ENCODE results near the gene MYO5C.

MYO5C gene, protein sequence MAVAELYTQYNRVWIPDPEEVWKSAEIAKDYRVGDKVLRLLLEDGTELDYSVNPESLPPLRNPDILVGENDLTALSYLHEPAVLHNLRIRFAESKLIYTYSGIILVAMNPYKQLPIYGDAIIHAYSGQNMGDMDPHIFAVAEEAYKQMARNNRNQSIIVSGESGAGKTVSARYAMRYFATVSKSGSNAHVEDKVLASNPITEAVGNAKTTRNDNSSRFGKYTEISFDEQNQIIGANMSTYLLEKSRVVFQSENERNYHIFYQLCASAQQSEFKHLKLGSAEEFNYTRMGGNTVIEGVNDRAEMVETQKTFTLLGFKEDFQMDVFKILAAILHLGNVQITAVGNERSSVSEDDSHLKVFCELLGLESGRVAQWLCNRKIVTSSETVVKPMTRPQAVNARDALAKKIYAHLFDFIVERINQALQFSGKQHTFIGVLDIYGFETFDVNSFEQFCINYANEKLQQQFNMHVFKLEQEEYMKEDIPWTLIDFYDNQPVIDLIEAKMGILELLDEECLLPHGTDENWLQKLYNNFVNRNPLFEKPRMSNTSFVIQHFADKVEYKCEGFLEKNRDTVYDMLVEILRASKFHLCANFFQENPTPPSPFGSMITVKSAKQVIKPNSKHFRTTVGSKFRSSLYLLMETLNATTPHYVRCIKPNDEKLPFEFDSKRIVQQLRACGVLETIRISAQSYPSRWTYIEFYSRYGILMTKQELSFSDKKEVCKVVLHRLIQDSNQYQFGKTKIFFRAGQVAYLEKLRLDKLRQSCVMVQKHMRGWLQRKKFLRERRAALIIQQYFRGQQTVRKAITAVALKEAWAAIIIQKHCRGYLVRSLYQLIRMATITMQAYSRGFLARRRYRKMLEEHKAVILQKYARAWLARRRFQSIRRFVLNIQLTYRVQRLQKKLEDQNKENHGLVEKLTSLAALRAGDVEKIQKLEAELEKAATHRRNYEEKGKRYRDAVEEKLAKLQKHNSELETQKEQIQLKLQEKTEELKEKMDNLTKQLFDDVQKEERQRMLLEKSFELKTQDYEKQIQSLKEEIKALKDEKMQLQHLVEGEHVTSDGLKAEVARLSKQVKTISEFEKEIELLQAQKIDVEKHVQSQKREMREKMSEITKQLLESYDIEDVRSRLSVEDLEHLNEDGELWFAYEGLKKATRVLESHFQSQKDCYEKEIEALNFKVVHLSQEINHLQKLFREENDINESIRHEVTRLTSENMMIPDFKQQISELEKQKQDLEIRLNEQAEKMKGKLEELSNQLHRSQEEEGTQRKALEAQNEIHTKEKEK (N-terminal part only)

GRCh38 chr15:52295421-52296001 is at the start of gene MYO5C:
MYO5C (minus strand) TSS chr15:52295804; CDS start chr15:52295636, 168 bp downstream.
- peak; percentile 90 for DNase-seq

GRCh38 chr15:52344592-52344991 is 49.0 kb upstream of the MYO5C start:
- no peak for DNase-seq

DNA sequence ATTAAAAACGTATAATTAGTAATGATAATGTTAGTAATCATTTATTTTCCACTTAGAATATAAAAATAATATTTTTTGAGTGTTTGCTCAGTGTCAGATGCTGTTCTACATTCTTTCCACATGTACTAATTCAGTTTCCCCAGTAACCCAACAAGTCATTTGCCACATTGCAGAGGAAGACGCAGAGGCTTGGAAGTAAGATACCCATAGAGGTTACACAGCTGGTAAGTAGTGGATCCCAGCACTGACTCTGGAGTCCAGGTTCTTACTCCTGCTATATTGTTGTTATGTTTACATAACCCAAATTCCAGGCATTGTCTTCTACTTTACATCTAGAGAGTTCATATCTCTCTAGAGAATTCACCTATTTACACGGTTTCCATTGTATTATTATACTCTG is 48.2 kb upstream of the MYO5C start:
- DNase-seq, result no peak

GRCh38 chr15:52340093-52340492 is 44.5 kb upstream of the MYO5C start:
- no peak for DNase-seq

GRCh38 chr15:52338891-52339290 is 43.3 kb upstream of the MYO5C start:
- no peak for DNase-seq

DNA sequence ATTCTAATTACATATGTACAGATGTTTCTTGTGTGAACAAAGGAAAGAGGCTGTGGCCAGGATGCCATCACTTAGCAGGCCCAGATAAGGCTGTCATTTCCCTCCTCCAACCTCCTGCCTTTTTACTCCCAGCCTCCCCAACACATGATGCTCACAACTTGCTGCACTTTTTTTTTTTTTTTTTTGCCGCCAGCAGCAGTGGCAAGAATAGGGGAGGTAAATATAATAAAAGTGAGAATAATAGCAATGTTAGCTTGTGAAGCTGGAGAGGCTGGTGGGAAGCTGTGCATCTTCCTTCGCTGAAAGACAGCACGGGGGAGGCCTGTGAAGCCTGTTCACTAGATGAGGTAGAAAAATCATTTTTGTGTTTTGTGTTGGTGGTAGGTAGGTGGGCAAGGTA is 42.5 kb upstream of the MYO5C start:
- DNase-seq, result peak; percentile 29

DNA sequence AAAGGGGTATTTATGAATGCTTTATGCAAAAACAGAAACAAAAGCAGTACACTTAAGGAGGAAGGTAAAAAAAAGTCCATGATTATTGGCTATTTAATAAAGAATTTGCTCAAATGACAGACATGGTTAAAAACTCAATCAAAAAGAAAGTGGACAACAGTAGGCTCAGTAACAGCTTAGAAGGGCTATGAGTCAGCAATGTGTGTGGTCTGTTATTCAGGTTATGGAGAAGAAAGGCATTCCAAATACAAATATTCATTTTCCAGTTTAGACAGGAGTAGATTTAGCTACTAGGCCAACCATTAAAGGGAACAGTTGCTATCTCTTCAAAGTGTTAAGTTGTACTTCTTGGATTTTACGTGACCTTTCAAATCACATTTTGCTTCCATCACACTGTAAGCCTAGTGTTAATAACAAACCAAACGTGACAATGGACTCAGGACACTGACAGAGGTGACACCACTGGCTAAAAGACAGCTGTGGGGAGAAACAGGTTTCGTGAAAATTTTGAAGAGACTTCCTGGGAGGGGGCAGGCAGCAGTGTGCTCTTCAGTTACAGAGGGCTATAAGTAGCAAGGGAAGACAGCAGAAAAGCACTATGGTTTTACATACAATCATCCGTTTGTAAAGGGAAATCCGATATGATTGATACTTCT is 41.7 kb upstream of the MYO5C start:
- DNase-seq, result peak; percentile 60

GRCh38 chr15:52336529-52336928 is 40.9 kb upstream of the MYO5C start:
- DNase-seq, result no peak

DNA sequence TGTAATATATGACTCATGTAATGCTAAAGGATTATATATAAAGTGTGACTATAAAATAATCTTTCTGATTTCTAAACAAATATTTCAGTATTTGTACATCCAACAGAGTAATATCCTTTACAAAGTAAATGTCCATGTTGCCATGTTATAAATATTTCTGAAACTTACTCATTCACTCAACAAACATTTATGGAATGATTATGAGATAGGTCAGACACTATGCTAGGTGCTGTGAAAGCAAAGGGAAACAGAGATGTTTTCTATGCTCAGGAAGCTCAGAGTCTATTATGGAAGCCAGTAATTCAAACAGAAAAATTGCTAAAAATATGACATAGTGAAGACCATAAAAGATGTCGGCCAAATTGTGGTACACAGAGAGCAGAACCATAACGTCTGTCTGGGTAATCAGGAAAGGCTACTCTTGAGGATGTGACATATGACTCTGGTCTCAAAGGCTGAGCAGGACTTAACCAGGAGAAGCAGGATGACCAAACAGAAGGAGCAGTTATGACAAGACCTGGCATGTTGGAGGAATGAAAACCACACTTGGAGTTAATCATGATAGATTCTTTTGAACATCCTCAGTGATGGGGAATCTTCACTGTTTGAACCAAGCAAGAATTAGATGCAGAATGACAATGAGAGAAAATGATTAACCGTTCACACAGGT is 39.0 kb upstream of the MYO5C start:
- no peak for DNase-seq

DNA sequence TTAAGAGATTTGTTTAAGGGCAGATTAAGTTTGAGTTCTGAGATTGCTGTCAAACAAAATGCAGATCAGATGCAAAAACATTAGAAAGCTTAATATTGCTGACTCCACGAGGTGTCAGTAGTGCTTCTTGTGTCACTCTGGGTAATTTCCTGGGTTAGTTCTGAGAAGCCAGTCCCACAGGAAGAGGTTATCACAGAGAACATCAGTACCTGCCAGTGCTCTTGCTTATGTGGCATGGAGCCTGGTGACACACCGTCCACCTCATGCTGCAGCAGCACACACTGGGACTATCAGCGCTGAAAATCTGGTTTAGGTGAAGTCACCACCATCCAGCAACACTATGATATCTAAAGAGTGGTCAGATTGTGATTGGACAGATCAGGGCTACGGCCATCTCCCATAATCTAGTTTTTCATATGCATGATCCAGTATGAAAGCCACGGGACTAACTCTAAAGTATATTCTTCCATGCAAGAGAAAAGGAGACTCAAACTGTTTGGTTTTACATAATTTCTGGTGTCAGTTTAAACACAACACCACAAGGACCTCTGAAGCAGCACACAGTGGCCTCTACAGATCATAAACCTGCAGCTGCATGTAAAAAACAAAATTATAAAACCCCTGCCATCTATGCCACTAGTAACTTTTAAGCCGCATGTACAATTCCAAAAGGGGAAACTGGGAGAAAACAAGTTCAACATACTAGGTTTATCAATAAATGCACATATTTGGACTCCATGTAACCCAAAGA is 36.1 kb upstream of the MYO5C start:
- peak; percentile 66 for DNase-seq

DNA sequence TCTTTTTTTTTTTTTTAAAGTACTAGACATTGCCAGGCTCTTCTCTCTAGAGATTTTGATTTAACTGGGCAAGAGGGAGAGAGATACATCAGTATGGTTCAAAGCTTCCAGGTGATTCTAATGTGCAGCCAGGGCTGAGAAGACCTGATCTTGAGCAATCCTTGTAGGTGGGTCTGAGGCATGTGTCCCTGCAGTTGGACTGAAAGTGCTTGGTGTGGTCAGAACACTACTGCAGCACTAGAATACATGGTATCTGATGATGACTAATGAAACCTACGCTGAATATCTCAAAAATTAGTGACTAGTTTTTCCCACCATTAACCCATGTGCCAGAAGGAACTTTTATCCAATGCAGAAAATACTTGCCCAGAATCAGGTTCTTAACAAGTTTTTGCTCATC is 34.4 kb upstream of the MYO5C start:
- DNase-seq, result no peak

DNA sequence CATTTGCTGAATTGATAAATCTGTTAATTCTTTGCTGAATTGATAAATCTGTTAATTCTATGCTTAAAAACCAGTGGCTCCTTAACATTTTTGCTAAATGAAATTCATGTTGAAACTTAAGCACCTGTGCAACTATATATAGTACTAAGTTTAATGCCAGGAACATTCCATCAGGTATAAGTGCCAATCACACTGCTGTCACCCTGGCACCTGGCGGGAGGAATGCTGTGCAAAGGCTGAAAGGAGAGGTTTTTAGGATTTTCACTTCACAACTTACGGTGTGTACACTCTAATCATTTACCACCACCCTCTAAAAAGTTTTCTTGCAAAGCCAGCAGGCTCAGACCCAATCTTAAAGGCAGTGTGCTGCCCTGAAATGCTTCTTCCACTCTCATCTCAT is 33.5 kb upstream of the MYO5C start:
- no peak for DNase-seq

DNA sequence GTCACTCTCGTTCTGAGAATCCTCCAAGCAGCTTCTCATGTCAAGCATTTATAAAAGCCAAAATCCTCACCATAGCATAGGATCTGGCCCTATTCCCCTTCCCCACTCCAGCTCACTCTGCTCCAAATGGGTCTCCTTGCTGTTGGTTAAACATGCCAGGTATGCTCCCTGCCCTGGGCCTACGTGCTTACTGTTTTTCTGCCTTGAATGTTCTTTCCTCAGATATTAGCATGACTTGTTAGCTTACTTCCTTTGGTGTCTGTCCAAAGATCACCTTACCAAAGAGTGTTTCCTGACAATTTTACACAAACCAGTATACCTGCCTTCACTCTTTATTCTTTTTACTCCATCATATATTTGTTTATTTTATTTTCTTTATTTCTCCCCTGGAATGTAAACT is 33.1 kb upstream of the MYO5C start:
- DNase-seq, result no peak

DNA sequence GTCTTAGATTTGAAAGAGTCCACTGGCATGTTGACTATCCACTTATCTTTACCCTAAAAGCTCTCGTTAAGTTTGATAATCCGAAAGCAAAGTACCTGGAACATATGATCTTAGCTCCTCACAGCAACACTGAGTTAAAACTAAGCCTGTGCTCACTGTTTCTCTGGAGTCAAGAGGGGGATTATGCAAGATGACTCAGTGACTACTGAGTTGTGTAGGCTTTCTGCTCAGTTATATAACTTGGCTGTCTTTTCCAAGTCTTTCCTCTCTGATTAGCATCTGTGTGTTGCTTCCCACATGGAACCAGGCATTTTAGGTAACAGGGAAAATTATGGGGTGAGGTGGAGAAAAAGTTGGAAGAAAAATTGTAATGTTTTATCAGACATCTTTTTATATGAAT is 31.2 kb upstream of the MYO5C start:
- DNase-seq, result no peak

- no peak for DNase-seq
Observed at GRCh38 chr15:52324109-52324508, 28.5 kb upstream of the MYO5C start.

GRCh38 chr15:52318729-52319500 is 23.3 kb upstream of the MYO5C start:
- DNase-seq, result no peak

- no peak for DNase-seq
Observed at GRCh38 chr15:52317688-52318087, 22.1 kb upstream of the MYO5C start.

- no peak for DNase-seq
Observed at GRCh38 chr15:52317022-52317421, 21.4 kb upstream of the MYO5C start.

DNA sequence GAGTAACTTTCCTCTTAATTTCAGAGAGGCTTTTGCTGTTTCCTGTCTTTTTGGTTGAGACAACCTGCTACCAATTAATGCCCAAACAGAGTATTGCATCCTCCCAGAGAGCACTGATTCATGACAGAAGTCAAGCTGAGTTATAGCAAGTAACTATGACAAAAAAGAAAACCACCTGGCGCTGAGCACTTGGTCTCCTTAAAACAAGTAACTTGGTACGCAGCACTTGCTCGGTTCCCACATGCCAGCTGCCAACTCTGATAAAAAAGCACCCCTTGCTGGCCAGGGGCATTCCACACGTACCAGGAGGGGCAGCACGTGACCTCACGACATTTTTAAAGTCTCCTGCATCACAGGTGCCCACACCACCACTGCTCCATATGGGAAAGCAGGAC is 13.5 kb upstream of the MYO5C start:
- DNase-seq, result no peak
